HG03139 (cell line): ENCODE results near the gene CTNNA3.
"Not testable (repeated sequence)": the region's sequence is repeated elsewhere in the genome, so short reads cannot be mapped to it uniquely, and the experiment has no call there.

ENCODE experiments used
- ATAC-seq: cut with Tn5 transposase; IDR thresholded peaks from one replicate; pipeline ENCODE4 v1.9.1; 2021; ENCODE audit not compliant: unreplicated experiment

The CTNNA3 gene

DNA sequence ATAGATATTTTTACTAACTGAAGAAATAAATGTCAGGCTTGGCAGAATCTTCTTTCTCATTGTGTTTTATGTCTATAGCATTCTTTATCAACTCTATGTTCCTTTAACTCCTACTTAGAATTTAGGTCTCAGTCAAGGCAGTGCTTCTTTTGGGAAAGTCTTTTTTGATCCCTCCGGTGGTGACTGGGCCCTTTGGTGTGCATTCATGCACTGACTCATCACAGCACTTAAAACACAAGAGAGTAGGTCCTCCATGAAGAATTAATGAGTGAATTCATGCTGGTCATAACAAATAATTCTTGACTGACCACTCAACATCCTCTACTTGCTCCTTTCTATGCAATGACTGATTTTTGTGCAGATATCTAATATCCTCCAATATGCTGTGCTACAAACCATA, 1229.0 kb downstream of the CTNNA3 start:
- no peak for ATAC-seq

- no peak for ATAC-seq
Observed at GRCh38 chr10:66466622-66467021, 1229.4 kb downstream of the CTNNA3 start.

- no peak for ATAC-seq
Observed at GRCh38 chr10:66463611-66464010, 1232.4 kb downstream of the CTNNA3 start.

DNA sequence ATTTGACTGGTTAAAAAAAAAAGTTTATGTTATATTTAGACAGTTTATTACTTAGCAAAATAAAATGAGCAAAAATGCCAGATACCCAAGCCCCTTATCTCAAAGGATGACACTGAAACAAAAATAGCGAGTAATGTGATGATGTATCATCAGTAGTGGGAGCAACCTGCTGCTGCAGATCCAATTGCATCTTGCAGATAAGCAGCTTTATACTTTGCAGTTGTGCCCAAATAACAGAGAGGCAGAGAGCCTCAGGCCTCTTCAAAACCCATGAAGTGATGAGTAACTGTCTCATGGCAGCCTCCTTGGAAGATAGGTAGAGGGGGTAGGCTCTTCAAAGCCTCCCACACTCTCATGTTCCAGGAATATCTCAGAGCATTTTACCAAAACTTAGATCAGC, 1238.4 kb downstream of the CTNNA3 start:
- no peak for ATAC-seq

DNA sequence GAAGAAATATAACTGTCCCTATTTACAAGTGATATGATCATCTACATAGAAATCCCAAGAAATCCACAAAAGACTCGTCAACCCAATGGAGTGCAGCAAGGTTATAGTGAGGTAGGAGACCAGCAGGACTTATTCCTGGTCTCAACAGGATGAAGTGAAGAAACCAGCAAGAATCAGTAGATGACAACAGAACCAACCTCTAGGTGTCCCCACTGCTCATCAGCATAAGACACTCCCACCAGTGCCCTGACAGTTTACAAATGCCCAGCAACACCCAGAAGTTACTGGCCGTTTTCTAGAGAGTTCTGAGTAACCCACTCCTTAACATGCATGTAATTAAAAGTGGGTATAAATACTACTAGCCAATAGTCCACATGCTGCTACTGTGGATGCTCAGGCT, 1240.7 kb downstream of the CTNNA3 start:
- no peak for ATAC-seq

- ATAC-seq, result no peak
Observed at GRCh38 chr10:66440568-66440967, 1255.4 kb downstream of the CTNNA3 start.

- ATAC-seq, result no peak
Observed at GRCh38 chr10:66414943-66415342, 1281.1 kb downstream of the CTNNA3 start.

DNA sequence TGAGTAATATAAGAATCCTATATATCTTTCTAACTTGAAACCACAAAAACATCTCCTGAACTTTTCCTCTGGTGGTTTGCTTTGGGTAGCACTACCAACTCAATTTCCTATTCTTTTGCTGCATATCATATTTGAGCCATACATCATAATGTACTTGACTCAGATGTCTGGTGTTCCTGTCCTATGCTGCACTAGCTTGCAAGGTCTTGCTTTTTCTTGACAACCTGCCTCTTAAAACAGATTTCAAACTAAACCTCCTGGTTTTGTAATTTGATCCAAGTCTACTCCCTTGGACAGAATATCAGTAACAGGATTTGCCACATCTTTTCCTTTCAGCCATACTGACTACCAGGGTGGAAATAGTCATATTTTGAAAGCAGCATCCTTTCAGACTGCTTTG, 1290.4 kb downstream of the CTNNA3 start:
- no peak for ATAC-seq

DNA sequence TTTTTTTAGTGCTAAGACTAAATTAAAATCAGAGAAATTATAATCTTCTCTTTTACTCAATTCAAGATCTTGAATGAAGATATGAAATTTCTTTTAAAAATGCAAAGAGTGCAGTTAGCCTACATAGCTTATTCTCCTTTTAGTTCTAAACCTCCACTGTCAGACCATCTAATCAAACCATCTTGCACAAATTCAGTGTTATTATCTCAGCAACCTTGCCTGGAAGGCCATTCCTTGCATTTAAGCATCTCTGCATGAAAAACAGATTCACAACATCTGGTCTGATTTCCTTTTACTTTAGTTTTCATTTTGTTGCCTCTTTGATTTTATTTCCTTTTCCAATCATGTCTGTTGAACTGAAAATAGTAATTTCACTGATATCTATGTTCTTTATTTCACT, 1297.3 kb downstream of the CTNNA3 start:
- no peak for ATAC-seq

GRCh38 chr10:66394342-66395063, 1301.5 kb downstream of the CTNNA3 start:
- ATAC-seq, result no peak

DNA sequence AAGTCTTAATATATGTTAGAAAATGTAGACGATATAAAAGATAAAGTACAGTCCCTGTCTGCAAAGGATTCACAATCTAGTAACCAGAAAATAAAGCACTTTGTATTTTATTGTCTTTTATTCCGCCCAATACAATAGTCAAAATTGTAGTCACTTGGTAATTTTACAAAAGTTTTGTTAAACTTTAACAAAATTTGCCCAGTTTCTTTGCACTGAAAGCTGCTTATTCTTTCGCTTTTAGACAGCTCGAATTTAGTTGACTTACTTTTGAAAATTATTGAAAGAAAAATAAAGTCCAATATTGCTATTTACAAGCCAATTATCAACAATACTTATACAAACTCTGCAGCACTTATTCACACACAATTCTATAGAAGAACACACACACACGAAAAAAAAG, 1305.1 kb downstream of the CTNNA3 start:
- ATAC-seq, result no peak

DNA sequence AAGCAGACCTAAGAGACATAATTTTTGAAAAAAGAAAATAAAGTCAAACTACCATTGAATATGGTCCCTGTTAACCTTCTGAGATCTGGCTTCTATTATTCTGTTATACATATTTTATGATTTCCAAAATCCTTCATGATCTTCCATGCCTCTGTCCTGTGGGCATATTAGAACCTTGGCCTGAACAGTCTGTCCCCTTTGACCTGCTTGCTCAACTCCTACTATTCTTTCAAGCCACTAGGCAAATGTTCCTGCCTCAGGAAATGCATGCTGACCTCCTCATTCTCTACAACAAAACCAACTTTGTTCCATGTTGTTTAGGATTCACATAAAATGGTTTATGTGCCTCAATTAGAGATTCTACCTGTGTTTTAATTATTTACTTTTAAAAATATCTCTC, 1315.0 kb downstream of the CTNNA3 start:
- ATAC-seq, result no peak

DNA sequence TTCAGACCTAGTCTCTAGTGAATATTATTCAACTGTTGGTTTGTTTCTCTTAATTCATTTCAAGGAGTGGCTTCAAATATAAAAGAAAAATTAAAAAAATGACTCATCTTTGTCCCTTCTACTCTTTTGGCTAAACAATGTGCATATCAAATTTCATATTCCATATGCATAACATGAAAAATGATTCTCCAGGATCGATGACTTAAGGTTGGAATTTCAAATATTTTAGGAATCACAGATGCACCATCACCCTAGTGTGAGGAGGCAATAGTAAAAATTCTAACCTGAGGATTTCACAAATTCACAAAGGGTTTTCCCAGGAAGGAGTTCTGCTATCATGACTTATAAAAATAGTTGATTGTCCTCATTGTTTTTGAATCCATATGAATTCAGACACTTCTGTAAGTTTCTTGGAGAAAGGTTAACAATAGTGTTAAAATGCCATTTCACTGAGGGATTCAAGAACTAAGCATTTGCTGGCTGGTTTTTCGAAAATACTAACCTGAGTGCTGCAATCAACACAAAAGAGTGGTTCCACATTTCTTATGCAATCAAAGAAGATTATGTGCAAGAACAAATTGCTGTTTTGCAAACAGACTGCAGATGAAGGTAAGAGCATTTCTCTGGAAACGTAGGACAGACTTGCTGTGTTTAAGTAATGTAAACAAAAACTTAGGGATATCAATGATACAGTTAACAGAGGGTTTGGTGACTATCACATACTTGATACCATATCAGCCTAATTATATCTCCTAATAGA, 1317.7 kb downstream of the CTNNA3 start:
- ATAC-seq, result no peak

GRCh38 chr10:66368146-66368545, 1327.8 kb downstream of the CTNNA3 start:
- no peak for ATAC-seq

DNA sequence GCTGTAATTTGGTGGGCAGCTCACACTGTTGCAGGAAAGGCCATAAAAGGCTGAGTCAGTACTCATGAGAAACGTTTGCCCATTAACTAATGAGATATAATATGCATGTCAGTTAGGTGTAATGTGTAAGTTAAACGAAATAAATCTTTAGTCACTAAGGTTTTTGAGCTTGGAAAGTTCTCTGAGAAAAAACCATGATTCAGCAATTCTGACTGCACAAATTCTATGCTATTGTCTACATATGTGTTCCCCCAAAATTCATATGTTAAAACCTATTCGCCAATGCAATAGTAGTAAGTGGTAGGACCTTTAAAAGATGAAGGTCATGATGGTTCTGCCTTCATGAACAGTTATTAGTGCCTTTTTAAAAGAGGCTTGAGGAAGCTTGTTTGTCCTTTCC, 1329.8 kb downstream of the CTNNA3 start:
- no peak for ATAC-seq

GRCh38 chr10:66365686-66366085, 1330.3 kb downstream of the CTNNA3 start:
- ATAC-seq, result no peak

DNA sequence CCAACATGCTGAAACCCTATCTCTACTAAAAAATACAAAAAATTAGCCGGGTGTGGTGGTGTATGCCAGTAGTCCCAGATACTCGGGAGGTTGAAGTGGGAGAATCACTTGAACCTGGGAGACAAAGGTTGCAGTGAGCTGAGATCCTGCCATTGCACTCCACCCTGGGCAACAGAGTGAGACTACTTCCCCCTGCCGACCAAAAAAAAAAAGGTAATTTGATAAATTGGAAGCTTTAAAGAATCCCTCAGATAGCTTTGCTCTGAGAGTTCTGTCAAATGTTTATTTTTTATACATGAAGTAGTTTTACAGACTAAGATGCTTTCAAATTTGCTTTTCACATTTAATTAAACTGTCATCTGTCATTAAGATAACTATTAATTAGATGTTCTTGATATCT, 1333.5 kb downstream of the CTNNA3 start:
- ATAC-seq, result no peak

DNA sequence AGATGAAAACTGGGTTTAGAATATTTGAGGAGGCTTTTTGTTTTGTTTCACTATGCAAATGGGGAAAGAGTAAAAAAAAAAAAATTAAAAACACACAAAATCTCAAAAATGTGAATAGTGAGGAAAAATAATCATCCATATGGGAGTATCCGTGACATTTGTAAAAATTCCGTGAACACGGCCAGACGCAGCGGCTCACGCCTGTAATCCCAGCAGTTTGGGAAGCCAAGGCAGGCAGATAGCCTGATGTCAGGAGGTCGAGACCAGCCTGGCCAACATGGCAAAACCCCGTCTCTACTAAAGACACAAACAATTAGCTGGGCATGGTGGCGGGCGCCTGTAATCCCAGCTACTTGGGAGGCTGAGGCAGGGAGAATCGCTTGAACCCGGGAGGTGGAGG, 1342.2 kb downstream of the CTNNA3 start:
- not testable (repeated sequence) for ATAC-seq

- ATAC-seq, result no peak
Observed at GRCh38 chr10:66353422-66353821, 1342.6 kb downstream of the CTNNA3 start.

GRCh38 chr10:66350622-66351399, 1345.2 kb downstream of the CTNNA3 start:
- no peak for ATAC-seq

- ATAC-seq, result no peak
Observed at GRCh38 chr10:66349726-66350125, 1346.3 kb downstream of the CTNNA3 start.

DNA sequence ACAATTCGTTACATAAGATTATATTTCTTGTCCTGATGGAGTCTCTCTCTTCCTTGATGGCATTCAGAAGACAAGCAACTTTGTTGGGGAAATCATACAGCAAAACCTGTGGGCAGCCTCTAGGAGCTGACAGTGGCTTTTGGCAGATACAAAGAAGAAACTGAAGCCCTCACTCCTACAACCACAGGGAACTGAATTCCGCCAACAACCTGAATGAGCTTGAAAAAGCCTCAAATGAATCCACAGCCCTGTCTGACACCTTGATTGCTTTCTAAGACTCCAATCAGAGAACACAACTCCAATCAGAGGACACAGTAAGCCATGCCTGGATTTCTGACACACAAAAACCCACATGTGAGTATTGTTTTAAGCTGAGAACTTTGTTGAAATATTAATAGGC, 1346.9 kb downstream of the CTNNA3 start:
- ATAC-seq, result no peak
